A549 (cell line): ENCODE measurements around the gene L3MBTL4. TPM values are rescaled to one million over a fixed set of nuclear protein-coding genes. Genes with fewer than 3 reads are reported as not detected.

Experiments
- ATAC-seq, 2 experiments: fragments of 200-7000 bp in 1 of 2; fragments of >200 bp in 1 of 2; cut with Nextera tagmentation in 1 of 2; cut with Tn5 transposase in 1 of 2; 3 replicates each; pipeline versions ENCODE4 v1.8.0 to v1.9.1; 2018 to 2020; ENCODE audit warnings: mild to moderate bottlenecking in 1 of 2, moderate library complexity in 1 of 2
- CTCF ChIA-PET: fragments of 300-600 bp; sonication (Branson Sonifier 250); formaldehyde crosslinking; extraction: SDS; loops from one replicate; lab custom pipeline; 2021; ENCODE audit warnings: antibody characterized with exemption, inconsistent platforms; lab: Yijun Ruan, JAX
- POLR2A ChIA-PET: fragments of 350-600 bp; formaldehyde crosslinking; extraction: SDS; loops from one replicate; lab custom pipeline; 2021; ENCODE audit warnings: antibody characterized with exemption, inconsistent platforms; lab: Yijun Ruan, JAX
- DNase-seq, 2 experiments: peaks; one replicate each; pipeline versions ENCODE4 v3.0.0 to v3.0.0-alpha.2; 2011 to 2016; ENCODE audit warnings: low read depth in 1 of 2, low spot score in 1 of 2
- FAIRE-seq: peaks from 2 replicates; lab custom pipeline; 2011; peaks lifted over from hg19 to GRCh38; lab: Jason Lieb, UNC
- H3K27ac ChIP-seq, 2 experiments: fragments of >200 bp; sonication (Bioruptor Twin); formaldehyde crosslinking; 3 replicates each; pipeline ENCODE4 v1.5.1; 2016 to 2017
- H3K4me1 ChIP-seq: fragments of >200 bp; sonication (Bioruptor Twin); formaldehyde crosslinking; 3 replicates; pipeline ENCODE4 v1.6.1; 2016
- H3K4me2 ChIP-seq: fragments of >200 bp; sonication (Bioruptor Twin); formaldehyde crosslinking; 3 replicates; pipeline ENCODE4 v1.6.1; 2016
- H3K4me3 ChIP-seq: fragments of >200 bp; sonication (Bioruptor Twin); formaldehyde crosslinking; 3 replicates; pipeline ENCODE4 v1.5.1; 2016
- H3K9me3 ChIP-seq: fragments of >200 bp; sonication (Bioruptor Twin); formaldehyde crosslinking; 3 replicates; pipeline ENCODE4 v1.6.1; 2016
- ATOH8 ChIP-seq: fragments of 250-450 bp; sonication (Bioruptor Pico); IDR thresholded peaks from 2 replicates; pipeline ENCODE4 v1.5.0; 2020; ENCODE audit warnings: low read depth, mild to moderate bottlenecking, moderate library complexity
- BHLHE40 ChIP-seq: IDR thresholded peaks from 2 replicates; pipeline ENCODE4 v1.6.1; 2012; ENCODE audit warnings: low read depth, low read length, inconsistent platforms
- CHD4 ChIP-seq: fragments of 200-600 bp; sonication (generic); IDR thresholded peaks from 2 replicates; pipeline ENCODE4 v1.6.1; 2016; ENCODE audit warnings: antibody characterized with exemption, mild to moderate bottlenecking, borderline replicate concordance
- E2F6 ChIP-seq: IDR thresholded peaks from 2 replicates; pipeline ENCODE4 v1.6.1; 2012; ENCODE audit warnings: low read depth, borderline replicate concordance
- EHF ChIP-seq: fragments of 250-450 bp; sonication (Bioruptor Pico); IDR thresholded peaks from 2 replicates; pipeline ENCODE4 v1.5.0; 2020; ENCODE audit warnings: mild to moderate bottlenecking
- EP300 ChIP-seq, 2 experiments: fragments of >200 bp; sonication (Bioruptor Twin); formaldehyde crosslinking; IDR thresholded peaks; 2 replicates in 1 of 2; 3 replicates in 1 of 2; pipeline ENCODE4 v1.6.1; 2016 to 2017
- FOSB ChIP-seq: fragments of 250-450 bp; sonication (Bioruptor Pico); IDR thresholded peaks from 2 replicates; pipeline ENCODE4 v1.5.0; 2020; ENCODE audit warnings: mild to moderate bottlenecking, moderate library complexity
- FOSL2 ChIP-seq, 2 experiments: fragments of 450-650 bp in 1 of 2; fragments of >200 bp in 1 of 2; sonication (Bioruptor Twin) in 1 of 2; formaldehyde crosslinking; IDR thresholded peaks; 2 replicates each; pipeline versions ENCODE4 v1.5.0 to v1.6.1; 2016 to 2020; ENCODE audit warnings: mild to moderate bottlenecking in 1 of 2, moderate library complexity in 1 of 2
- FOXS1 ChIP-seq: fragments of 250-450 bp; sonication (Bioruptor Pico); IDR thresholded peaks from 2 replicates; pipeline ENCODE4 v1.5.0; 2020; ENCODE audit warnings: mild to moderate bottlenecking, moderate library complexity
- GATA3 ChIP-seq: IDR thresholded peaks from 2 replicates; pipeline ENCODE4 v1.6.1; 2012; ENCODE audit warnings: borderline replicate concordance
- HDAC2 ChIP-seq: fragments of 200-600 bp; sonication (generic); IDR thresholded peaks from 2 replicates; pipeline ENCODE4 v1.6.1; 2016
- HES2 ChIP-seq: fragments of >200 bp; sonication (Bioruptor Twin); formaldehyde crosslinking; IDR thresholded peaks from 2 replicates; pipeline ENCODE4 v1.6.1; 2016
- HMGXB4 ChIP-seq: fragments of 250-450 bp; sonication (Bioruptor Pico); IDR thresholded peaks from 2 replicates; pipeline ENCODE4 v1.5.0; 2021; ENCODE audit warnings: mild to moderate bottlenecking, moderate library complexity, borderline replicate concordance
- JUN ChIP-seq, 2 experiments: fragments of >200 bp; sonication (Bioruptor Twin); formaldehyde crosslinking; IDR thresholded peaks; 2 replicates in 1 of 2; 3 replicates in 1 of 2; pipeline ENCODE4 v1.6.1; 2016 to 2017
- JUNB ChIP-seq: fragments of >200 bp; sonication (Bioruptor Twin); formaldehyde crosslinking; IDR thresholded peaks from 2 replicates; pipeline ENCODE4 v1.6.1; 2016
- MAFK ChIP-seq: fragments of 450-650 bp; IDR thresholded peaks from 2 replicates; pipeline ENCODE4 v1.6.1; 2014; ENCODE audit not compliant: partially characterized antibody
- MAX ChIP-seq: IDR thresholded peaks from 2 replicates; pipeline ENCODE4 v1.6.1; 2012
- MYC ChIP-seq: IDR thresholded peaks from 2 replicates; pipeline ENCODE4 v1.6.1; 2012; ENCODE audit warnings: mild to moderate bottlenecking, inconsistent platforms, low read length, improper control_type of control experiment, borderline replicate concordance
- NPAS2 ChIP-seq: fragments of 250-450 bp; sonication (Bioruptor Pico); IDR thresholded peaks from 2 replicates; pipeline ENCODE4 v1.8.0; 2022; ENCODE audit warnings: mild to moderate bottlenecking, moderate library complexity, borderline replicate concordance
- PHF8 ChIP-seq: fragments of 200-600 bp; sonication (generic); IDR thresholded peaks from 2 replicates; pipeline ENCODE4 v1.6.1; 2016; ENCODE audit warnings: low read depth, mild to moderate bottlenecking, antibody characterized with exemption, moderate library complexity, borderline replicate concordance
- POLR2AphosphoS2 ChIP-seq: conservative IDR thresholded peaks from 2 replicates; pipeline ENCODE4 v1.6.1; 2012; ENCODE audit warnings: low read length, improper control_type of control experiment, inconsistent platforms
- RAD21 ChIP-seq, 2 experiments: fragments of >200 bp in 1 of 2; sonication (Bioruptor Twin) in 1 of 2; formaldehyde crosslinking in 1 of 2; IDR thresholded peaks in 1 of 2; conservative IDR thresholded peaks in 1 of 2; 2 replicates in 1 of 2; 3 replicates in 1 of 2; pipeline ENCODE4 v1.6.1; 2012 to 2018; ENCODE audit warnings: inconsistent platforms in 1 of 2
- RARB ChIP-seq: fragments of 250-450 bp; sonication (Bioruptor Pico); IDR thresholded peaks from 2 replicates; pipeline ENCODE4 v1.8.0; 2021; ENCODE audit warnings: mild to moderate bottlenecking, moderate library complexity
- RCOR1 ChIP-seq: fragments of 150-350 bp; IDR thresholded peaks from 2 replicates; pipeline ENCODE4 v1.6.1; 2014; ENCODE audit warnings: antibody characterized with exemption, low read length, low read depth
- TP53 ChIP-seq: fragments of 250-450 bp; sonication (Bioruptor Pico); IDR thresholded peaks from 2 replicates; pipeline ENCODE4 v1.5.0; 2021; ENCODE audit warnings: mild to moderate bottlenecking, moderate library complexity
- ZFP36 ChIP-seq: fragments of 450-650 bp; IDR thresholded peaks from 2 replicates; pipeline ENCODE4 v1.6.1; 2014; ENCODE audit warnings: borderline replicate concordance; ENCODE audit not compliant: partially characterized antibody
- ZNF302 ChIP-seq: fragments of 250-450 bp; sonication (Bioruptor Pico); IDR thresholded peaks from 2 replicates; pipeline ENCODE4 v1.9.0; 2021; ENCODE audit warnings: inconsistent platforms, mild to moderate bottlenecking, moderate library complexity
- WGBS: methylation state at CpG from one replicate; pipeline ENCODE4 v1.1.6; 2017; ENCODE audit errors: missing lambda C conversion rate; 5-methylcytosine and 5-hydroxymethylcytosine counted together
- polyA plus RNA-seq, 4 experiments: library from polyadenylated mRNA; depleted of rRNA in 3 of 4; stranded (reverse); fragments of >200 nt; fragmentation: RNase III in 1 of 4; extraction: RNeasy Plus Mini Kit Qiagen cat#74134 plus additional on column Dnase treatment in 1 of 4; gene quantifications; 2 replicates in 3 of 4; 3 replicates in 1 of 4; pipeline ENCODE4 v1.2.3, GENCODE V29; 2011 to 2017

The L3MBTL4 gene
- polyA plus RNA-seq, 2 of the 4 experiments (the other 2 are of a cell fraction), result 0.03 to 0.06 TPM

GRCh38 chr18:6017171-6017570 is 397.5 kb downstream of the L3MBTL4 start:
- FAIRE-seq (no peak), DNase-seq (no peak), ATAC-seq (no peak)
- no peak for TF ChIP-seq JUNB
- TF ChIP-seq ZFP36, result no peak
- ChIA-PET CTCF (interaction anchor here (1.4 kb wide), 1 partner anchor 9 kb away, joined by 3 read pairs; no protein-coding TSS in a partner anchor), POLR2A (no interaction called here)
- Histone ChIP-seq H3K27ac (no peak overlapping the region), H3K4me1 (no peaks in the 10 kb centered on the region), H3K4me3 (no peak overlapping the region), H3K9me3 (no peaks in the 10 kb centered on the region), H3K4me2 (no peak overlapping the region)
- WGBS, result 39% methylated on average over 5 of the region's 5 CpGs

- no peak for ATAC-seq
- ChIA-PET POLR2A (no interaction called here), CTCF (no interaction called here)
- DNase-seq, result no peak
- Histone ChIP-seq H3K4me2 (no peak overlapping the region), H3K27ac (no peak overlapping the region), H3K4me3 (no peak overlapping the region), H3K4me1 (no peaks in the 10 kb centered on the region), H3K9me3 (no peaks in the 10 kb centered on the region)
- WGBS, result 44% methylated on average over 5 of the region's 5 CpGs
- FAIRE-seq, result no peak
- no peak for TF ChIP-seq FOXS1 (CRISPR knock-in tag)
- TF ChIP-seq HMGXB4 (CRISPR knock-in tag), result no peak
- no peak for TF ChIP-seq ATOH8 (CRISPR knock-in tag)
- TF ChIP-seq MAFK, result no peak
- no peak for TF ChIP-seq RCOR1
- no peak for TF ChIP-seq BHLHE40
- TF ChIP-seq EP300 (IDR thresholded peaks at IDR 0.05), result no peak
- TF ChIP-seq TP53 (CRISPR knock-in tag), result no peak
- TF ChIP-seq NPAS2 (CRISPR knock-in tag), result no peak
- TF ChIP-seq JUN (IDR thresholded peaks at IDR 0.05), result no peak
- no peak for TF ChIP-seq RARB (CRISPR knock-in tag)
- TF ChIP-seq EHF (CRISPR knock-in tag), result no peak
- no peak for TF ChIP-seq PHF8
- no peak for TF ChIP-seq HDAC2
- no peak for TF ChIP-seq RAD21 (conservative IDR thresholded peaks at IDR 0.05 in 1 of 2, IDR thresholded peaks at IDR 0.05 in 1 of 2)
These were observed 399.3 kb downstream of the L3MBTL4 start for GRCh38 chr18:6015364-6015763.

GRCh38 chr18:6013171-6013810 is 401.4 kb downstream of the L3MBTL4 start:
- Histone ChIP-seq H3K4me3 (no peak overlapping the region), H3K4me1 (no peaks in the 10 kb centered on the region), H3K9me3 (no peaks in the 10 kb centered on the region), H3K27ac (no peak overlapping the region), H3K4me2 (no peak overlapping the region)
- FAIRE-seq, result no peak
- no peak for DNase-seq
- ChIA-PET POLR2A (no interaction called here), CTCF (no interaction called here)
- 16% methylated on average over 11 of the region's 11 CpGs for WGBS
- no peak for ATAC-seq
- no peak for TF ChIP-seq HES2
- TF ChIP-seq EHF (CRISPR knock-in tag), result no peak
- TF ChIP-seq CHD4, result no peak
- TF ChIP-seq JUNB, result no peak
- no peak for TF ChIP-seq PHF8
- TF ChIP-seq FOSL2 (IDR thresholded peaks at IDR 0.05), result no peak
- no peak for TF ChIP-seq FOSL2 (CRISPR knock-in tag; IDR thresholded peaks at IDR 0.05)
- TF ChIP-seq E2F6, result no peak
- TF ChIP-seq RAD21 (conservative IDR thresholded peaks at IDR 0.05 in 1 of 2, IDR thresholded peaks at IDR 0.05 in 1 of 2), result no peak
- no peak for TF ChIP-seq POLR2AphosphoS2
- TF ChIP-seq ZNF302 (CRISPR knock-in tag), result no peak
- TF ChIP-seq MYC, result no peak
- TF ChIP-seq MAX, result no peak
- TF ChIP-seq JUN (IDR thresholded peaks at IDR 0.05), result no peak
- no peak for TF ChIP-seq GATA3
- TF ChIP-seq FOSB, result no peak
